GM12878 (cell line): Measurements from ENCODE around the gene KCNH4.

Experiments
- CTCF ChIP-seq, 3 experiments: IDR thresholded peaks in 2 of 3; conservative IDR thresholded peaks in 1 of 3; 2 replicates each; pipeline ENCODE4 v1.5.1; 2011; ENCODE audit warnings: low read depth in 3 of 3, low read length in 3 of 3, mild to moderate bottlenecking in 3 of 3, control low read depth in 2 of 3, moderate library complexity in 2 of 3, inconsistent platforms in 1 of 3, mixed read lengths in 1 of 3; ENCODE audit not compliant: control insufficient read depth in 2 of 3, insufficient read depth in 1 of 3; ENCODE audit errors: extremely low read depth in 1 of 3
- ESRRA ChIP-seq: IDR thresholded peaks from 2 replicates; pipeline ENCODE4 v1.6.1; 2012; ENCODE audit warnings: mild to moderate bottlenecking, low read length, improper control_type of control experiment
- EZH2 ChIP-seq: IDR thresholded peaks from 2 replicates; pipeline ENCODE4 v1.6.1; 2012; ENCODE audit warnings: low read depth, mild to moderate bottlenecking, control low read depth, inconsistent platforms, low read length, borderline replicate concordance; ENCODE audit not compliant: control insufficient read depth
- POLR2AphosphoS5 ChIP-seq: IDR thresholded peaks from 2 replicates; pipeline ENCODE4 v1.6.1; 2011; ENCODE audit warnings: mild to moderate bottlenecking, low read length, inconsistent platforms
- SMAD1 ChIP-seq: fragments of 450-650 bp; IDR thresholded peaks from 2 replicates; pipeline ENCODE4 v1.6.1; 2018; ENCODE audit warnings: mild to moderate bottlenecking, low read depth; ENCODE audit not compliant: partially characterized antibody
- SP1 ChIP-seq: IDR thresholded peaks from one replicate; pipeline ENCODE4 v1.6.1; 2011; ENCODE audit warnings: low read depth, low read length
- TF ChIP-seq, protein P1 (sequence below): fragments of 450-650 bp; IDR thresholded peaks from 2 replicates; pipeline ENCODE4 v1.6.1; 2014; ENCODE audit warnings: mild to moderate bottlenecking

- TF ChIP-seq POLR2AphosphoS5: no peak
- no peak for TF ChIP-seq CTCF (IDR thresholded peaks at IDR 0.05 in 2 of 3, conservative IDR thresholded peaks at IDR 0.05 in 1 of 3; ENCODE audit: control insufficient read depth in 2 of 3, extremely low read depth in 1 of 3, insufficient read depth in 1 of 3, low read depth in 3 of 3, low read length in 3 of 3)
- no peak for TF ChIP-seq SMAD1
- no peak for TF ChIP-seq SP1
- TF ChIP-seq, protein P1, sequence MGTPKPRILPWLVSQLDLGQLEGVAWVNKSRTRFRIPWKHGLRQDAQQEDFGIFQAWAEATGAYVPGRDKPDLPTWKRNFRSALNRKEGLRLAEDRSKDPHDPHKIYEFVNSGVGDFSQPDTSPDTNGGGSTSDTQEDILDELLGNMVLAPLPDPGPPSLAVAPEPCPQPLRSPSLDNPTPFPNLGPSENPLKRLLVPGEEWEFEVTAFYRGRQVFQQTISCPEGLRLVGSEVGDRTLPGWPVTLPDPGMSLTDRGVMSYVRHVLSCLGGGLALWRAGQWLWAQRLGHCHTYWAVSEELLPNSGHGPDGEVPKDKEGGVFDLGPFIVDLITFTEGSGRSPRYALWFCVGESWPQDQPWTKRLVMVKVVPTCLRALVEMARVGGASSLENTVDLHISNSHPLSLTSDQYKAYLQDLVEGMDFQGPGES: no peak
- TF ChIP-seq ESRRA: no peak
- TF ChIP-seq EZH2: no peak
Observed at GRCh38 chr17:42182927-42183734, 2.2 kb upstream of the KCNH4 start.
